GM18909 (cell line): ENCODE results near the gene SEL1L3.

Source experiments
- ATAC-seq: cut with Tn5 transposase; IDR thresholded peaks from one replicate; pipeline ENCODE4 v1.9.1; 2021; ENCODE audit warnings: mild to moderate bottlenecking; ENCODE audit not compliant: unreplicated experiment, poor library complexity

Gene SEL1L3

GRCh38 chr4:25697516-25697915 lies 165.3 kb downstream of the SEL1L3 start:
- ATAC-seq = no peak
